ENCODE data around the gene PIH1D2.
A peak's percentile ranks its signal among the peaks of the same experiment; 100 is the strongest.
"Not testable (repeated sequence)": the region's sequence is repeated elsewhere in the genome, so short reads cannot be mapped to it uniquely, and the experiment has no call there.

Gene PIH1D2

GRCh38 chr11:112050721-112051120 is 23.1 kb downstream of the PIH1D2 start:
- DNase-seq = no peak

DNA sequence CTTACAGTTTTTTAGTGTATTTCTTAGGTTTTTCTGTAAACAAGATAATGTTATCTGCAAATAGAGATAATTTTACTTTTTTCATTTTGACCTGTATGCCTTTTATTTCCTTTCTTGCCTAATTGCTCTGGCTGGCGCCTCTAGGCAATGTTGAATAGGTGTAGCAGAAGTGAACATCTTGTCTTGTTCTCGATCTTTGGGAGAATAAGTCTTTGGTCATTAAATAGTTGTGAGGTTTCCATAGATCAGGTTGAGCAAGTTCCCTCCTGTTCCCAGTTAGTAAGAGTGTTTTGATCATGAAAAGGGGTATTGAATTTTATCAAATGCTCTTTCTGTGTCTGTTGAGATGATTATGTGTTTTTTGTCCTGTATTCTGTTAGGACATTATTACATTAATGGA is 24.0 kb downstream of the PIH1D2 start:
- no peak for DNase-seq

GRCh38 chr11:112048256-112048655 is 25.6 kb downstream of the PIH1D2 start:
- not testable (repeated sequence) for DNase-seq

DNA sequence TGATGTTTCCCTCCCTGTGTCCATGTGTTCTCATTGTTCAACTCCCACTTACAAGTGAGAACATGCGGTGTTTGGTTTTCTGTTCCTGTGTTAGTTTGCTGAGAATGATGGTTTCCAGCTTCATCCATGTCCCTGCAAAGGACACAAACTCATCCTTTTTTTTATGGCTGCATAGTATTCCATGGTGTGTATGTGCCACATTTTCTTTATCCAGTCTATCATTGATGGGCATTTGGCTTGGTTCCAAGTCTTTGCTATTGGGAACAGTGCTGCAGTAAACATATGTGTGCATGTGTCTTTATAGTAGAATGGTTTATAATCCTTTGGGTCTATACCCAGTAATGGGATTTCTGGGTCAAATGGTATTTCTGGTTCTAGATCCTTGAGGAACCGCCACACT is 27.2 kb downstream of the PIH1D2 start:
- DNase-seq = not testable (repeated sequence)

- DNase-seq = no peak
These were observed 28.9 kb downstream of the PIH1D2 start for GRCh38 chr11:112044961-112045360.

DNA sequence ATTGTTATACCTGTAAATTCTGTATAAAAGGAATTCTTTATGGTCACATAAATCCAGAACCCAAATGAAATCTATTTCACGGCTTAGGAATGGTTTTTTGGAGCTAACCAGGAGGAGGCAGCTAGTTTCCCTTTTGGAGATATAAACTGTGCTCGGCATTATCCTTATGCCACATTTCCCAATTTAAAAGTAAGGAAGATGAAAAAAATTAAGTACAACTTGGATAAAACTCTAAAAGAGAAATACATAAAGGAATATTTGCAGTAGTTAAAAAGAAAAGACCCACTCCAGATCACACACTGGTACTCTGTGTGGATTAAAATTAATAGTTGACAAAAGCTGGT is 30.9 kb downstream of the PIH1D2 start:
- DNase-seq = no peak

DNA sequence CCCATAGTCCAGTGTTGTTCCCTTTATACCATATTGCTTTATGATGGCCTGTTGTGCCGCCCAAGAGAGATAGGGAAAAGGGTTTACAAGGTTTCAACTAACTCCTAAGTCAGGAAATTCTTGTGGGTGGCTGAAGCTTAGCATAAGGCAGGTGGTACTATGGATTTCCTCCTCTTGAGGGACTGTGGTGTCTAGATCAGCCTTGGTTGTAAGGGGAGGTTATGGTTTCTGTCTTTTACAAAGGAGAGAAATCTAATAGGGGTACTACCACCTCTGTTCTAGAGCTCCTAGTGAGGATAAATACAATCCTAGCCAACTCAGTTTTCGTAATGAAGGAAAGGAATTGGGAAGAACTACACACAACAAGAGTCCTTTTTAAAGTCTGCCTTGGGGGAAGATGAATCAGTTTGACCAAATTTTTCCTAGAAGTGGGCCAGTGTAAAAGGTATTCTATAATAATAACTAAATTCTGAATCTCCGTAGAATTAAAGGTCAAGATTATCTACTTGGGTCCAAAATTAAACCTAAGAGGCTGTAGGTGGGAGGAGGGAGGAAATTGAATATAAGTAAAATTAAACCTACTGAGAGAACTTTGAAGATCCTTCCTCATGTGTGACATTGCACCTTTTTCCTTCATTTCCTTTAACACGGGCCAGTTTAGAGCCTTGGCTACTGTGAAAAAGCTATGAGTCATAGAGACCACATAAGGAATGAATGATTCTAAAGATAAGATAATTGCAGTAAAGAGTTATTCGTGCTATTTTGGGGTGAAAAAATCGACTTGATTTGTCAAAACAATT is 31.5 kb downstream of the PIH1D2 start:
- DNase-seq = peak; percentile 7

DNA sequence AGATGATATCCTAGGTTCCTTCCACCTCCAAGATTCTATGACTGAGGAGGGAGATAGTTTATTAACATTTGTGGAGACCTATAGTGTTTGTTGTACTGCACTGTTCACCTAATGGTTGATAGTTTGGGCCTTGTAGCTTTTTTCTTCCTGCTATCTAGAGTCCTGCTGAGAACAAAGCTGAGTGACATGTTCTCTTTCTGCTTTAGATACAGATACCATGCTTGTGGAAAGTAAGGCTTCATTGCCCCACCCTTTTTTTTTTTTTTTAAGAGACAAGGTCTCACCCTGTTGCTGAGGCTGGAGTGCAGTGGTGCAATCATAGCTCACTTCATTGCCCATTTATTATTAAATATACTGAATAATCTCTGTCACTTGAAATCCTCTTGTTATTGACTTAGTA is 36.3 kb downstream of the PIH1D2 start:
- DNase-seq = no peak

DNA sequence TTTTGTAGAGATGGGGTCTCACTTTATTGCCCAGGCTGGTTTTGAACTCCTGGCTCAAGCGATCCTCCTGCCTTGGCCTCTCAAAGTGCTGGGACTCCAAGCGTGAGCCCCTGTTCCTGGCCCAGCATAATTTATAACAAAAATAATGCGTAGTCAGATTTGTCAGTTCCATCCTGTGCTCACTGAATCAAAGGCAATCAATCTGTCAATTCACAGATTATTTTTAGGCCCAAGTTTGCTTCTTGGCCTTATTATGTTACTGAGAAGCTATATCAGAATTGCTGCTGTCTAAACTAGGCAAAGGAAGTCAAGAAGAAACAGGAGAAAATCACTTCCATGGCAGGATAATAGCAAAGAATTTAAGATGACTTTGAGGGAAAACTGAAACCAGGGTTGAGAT is 39.9 kb downstream of the PIH1D2 start:
- DNase-seq = no peak

GRCh38 chr11:112029460-112029859 is 44.4 kb downstream of the PIH1D2 start:
- DNase-seq = no peak

DNA sequence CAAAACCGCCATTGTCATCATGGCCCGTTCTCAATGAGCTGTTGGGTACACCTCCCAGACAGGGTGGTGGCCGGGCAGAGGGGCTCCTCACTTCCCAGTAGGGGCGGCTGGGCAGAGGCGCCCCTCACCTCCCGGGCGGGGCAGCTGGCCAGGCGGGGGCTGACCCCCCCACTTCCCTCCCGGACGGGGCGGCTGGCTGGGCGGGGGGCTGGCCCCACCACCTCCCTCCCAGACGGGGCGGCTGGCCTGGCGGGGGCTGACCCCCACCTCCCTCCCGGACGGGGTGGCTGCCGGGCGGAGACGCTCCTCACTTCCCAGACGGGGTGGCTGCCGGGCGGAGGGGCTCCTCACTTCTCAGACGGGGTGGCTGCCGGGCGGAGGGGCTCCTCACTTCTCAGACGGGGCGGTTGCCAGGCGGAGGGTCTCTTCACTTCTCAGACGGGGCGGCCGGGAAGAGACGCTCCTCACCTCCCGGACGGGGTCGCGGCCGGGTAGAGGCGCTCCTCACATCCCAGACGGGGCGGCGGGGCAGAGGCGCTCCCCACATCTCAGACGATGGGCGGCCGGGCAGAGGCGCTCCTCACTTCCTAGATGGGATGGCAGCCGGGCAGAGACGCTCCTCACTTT is 46.9 kb downstream of the PIH1D2 start:
- DNase-seq = not testable (repeated sequence)

DNA sequence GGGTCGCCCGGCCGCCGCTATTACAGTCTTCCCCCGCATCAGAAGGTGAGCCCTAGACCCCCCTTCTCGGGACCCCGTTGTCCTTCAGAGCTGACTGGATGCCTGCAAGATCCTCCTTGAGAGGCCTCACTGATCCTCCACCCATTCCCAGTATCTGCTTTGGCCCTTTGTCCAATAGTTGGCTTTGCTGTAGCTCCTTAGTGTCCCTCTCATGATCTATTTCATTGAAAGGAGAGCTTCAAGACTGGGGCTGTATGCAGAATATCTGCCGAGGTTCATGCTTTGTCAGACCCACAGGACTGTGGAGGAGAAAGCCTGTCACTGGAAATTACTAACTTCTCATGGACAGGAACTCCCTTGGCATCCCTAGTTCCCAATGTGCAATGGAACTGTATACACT is 48.1 kb downstream of the PIH1D2 start:
- peak; percentile 8 for DNase-seq

- peak; percentile 92 for DNase-seq
These were observed 48.8 kb downstream of the PIH1D2 start, which contains the start of gene DLAT for GRCh38 chr11:112024773-112025678. TSS of gene DLAT (plus strand) at chr11:112025408. CDS start at chr11:112025473, 65 bp downstream.

- DNase-seq = peak; percentile 48
These were observed 49.5 kb downstream of the PIH1D2 start for GRCh38 chr11:112024178-112024772.

GRCh38 chr11:112023104-112023503 is 50.7 kb downstream of the PIH1D2 start:
- DNase-seq = no peak

DNA sequence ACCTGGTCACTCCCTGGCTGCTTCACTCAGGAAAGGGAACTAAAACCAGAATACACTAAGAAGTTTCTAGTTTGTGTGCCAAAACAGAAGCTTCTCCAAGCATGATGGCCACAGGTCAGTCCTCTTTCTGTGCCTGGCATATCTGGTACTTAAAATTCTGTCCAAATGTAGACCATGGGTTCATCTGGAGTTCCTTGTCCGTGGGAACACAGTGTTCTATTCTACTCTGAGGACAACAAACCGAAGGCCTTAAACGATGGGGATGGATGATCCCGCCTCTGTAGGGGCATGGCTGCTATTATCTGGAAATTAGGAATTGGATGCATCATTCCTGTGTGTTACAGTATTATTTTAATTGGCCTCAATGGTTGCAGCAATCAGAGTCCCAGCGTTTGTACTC is 54.8 kb downstream of the PIH1D2 start:
- DNase-seq = no peak

Data from activated CD4-positive, alpha-beta T cell treated with anti-CD3 and anti-CD28 coated beads, Interleukin-2, amount 50 U/mL, for 16 hours (primary cell).